ENCODE measurements around the gene SERPINE3.

- TF ChIP-seq CTCF (IDR thresholded peaks at IDR 0.05) (no peak), EP300 (IDR thresholded peaks at IDR 0.05) (no peak), POLR2A (IDR thresholded peaks at IDR 0.05) (no peak), POLR2AphosphoS5 (IDR thresholded peaks at IDR 0.05) (no peak)
These were observed 34.0 kb downstream of the SERPINE3 start for GRCh38 chr13:51373451-51373850.
